HEK293 (cell line): Measurements from ENCODE around the gene TSPO.

Source experiments
- CTCF ChIA-PET: fragments of 350-600 bp; formaldehyde crosslinking; extraction: SDS; loops from one replicate; lab custom pipeline; 2021; ENCODE audit warnings: antibody characterized with exemption; lab: Yijun Ruan, JAX
- POLR2A ChIA-PET: fragments of 300-600 bp; formaldehyde crosslinking; extraction: SDS; loops from one replicate; lab custom pipeline; 2020; ENCODE audit warnings: antibody characterized with exemption, inconsistent platforms; lab: Yijun Ruan, JAX
- H3K27ac ChIP-seq: fragments of 200-500 bp; sonication (Bioruptor generic); 2 replicates; pipeline ENCODE4 v1.5.1; 2014; ENCODE audit warnings: low read depth, low read length, control low read depth, inconsistent platforms; ENCODE audit errors: extremely low read depth
- H3K36me3 ChIP-seq, 2 experiments: fragments of 200-500 bp in 1 of 2; sonication (Bioruptor generic) in 1 of 2; 1 replicate in 1 of 2; 2 replicates in 1 of 2; pipeline ENCODE4 v1.5.1; 2014 to 2017; ENCODE audit warnings: inconsistent platforms in 2 of 2, low read length in 2 of 2; ENCODE audit not compliant: control insufficient read depth in 2 of 2, insufficient read depth in 1 of 2
- H3K4me1 ChIP-seq: fragments of 200-500 bp; sonication (Bioruptor generic); 2 replicates; pipeline ENCODE4 v1.5.1; 2014; ENCODE audit warnings: mild to moderate bottlenecking, low read length, inconsistent platforms; ENCODE audit not compliant: control insufficient read depth, insufficient read depth
- H3K4me3 ChIP-seq: 2 replicates; pipeline ENCODE4 v1.5.1; 2011; ENCODE audit warnings: low read depth, mild to moderate bottlenecking, control low read depth, low read length, moderate library complexity
- H3K9me3 ChIP-seq: fragments of 200-500 bp; sonication (Bioruptor generic); 2 replicates; pipeline ENCODE4 v1.5.1; 2014; ENCODE audit warnings: low read depth, low read length, inconsistent platforms; ENCODE audit not compliant: control insufficient read depth, insufficient read depth
- ZNF169 ChIP-seq: fragments of 450-650 bp; formaldehyde crosslinking; IDR thresholded peaks from 2 replicates; pipeline ENCODE4 v1.5.1; 2016; ENCODE audit warnings: missing biosample characterization, missing genetic modification characterization
- ZNF354C ChIP-seq: fragments of 450-650 bp; formaldehyde crosslinking; IDR thresholded peaks from 2 replicates; pipeline ENCODE4 v1.5.1; 2016; ENCODE audit warnings: missing biosample characterization, missing genetic modification characterization, low read depth, borderline replicate concordance
- ZNF561 ChIP-seq: fragments of 450-650 bp; IDR thresholded peaks from 2 replicates; pipeline ENCODE4 v1.5.1; 2018; ENCODE audit warnings: missing biosample characterization, missing genetic modification characterization, borderline replicate concordance
- TF ChIP-seq, protein P1 (sequence below): fragments of 450-650 bp; formaldehyde crosslinking; IDR thresholded peaks from 2 replicates; pipeline ENCODE4 v1.5.1; 2016; ENCODE audit warnings: missing biosample characterization, missing genetic modification characterization
- TF ChIP-seq, protein P2 (sequence below): fragments of 450-650 bp; formaldehyde crosslinking; IDR thresholded peaks from 2 replicates; pipeline ENCODE4 v1.5.1; 2017; ENCODE audit warnings: missing biosample characterization, missing genetic modification characterization
- TF ChIP-seq, protein P3 (sequence below): fragments of 450-650 bp; formaldehyde crosslinking; IDR thresholded peaks from 2 replicates; pipeline ENCODE4 v1.5.1; 2016; ENCODE audit warnings: missing biosample characterization, missing genetic modification characterization
- TF ChIP-seq, protein P4 (sequence below): fragments of 450-650 bp; formaldehyde crosslinking; IDR thresholded peaks from 2 replicates; pipeline ENCODE4 v1.5.1; 2016; ENCODE audit warnings: missing biosample characterization, missing genetic modification characterization

TSPO gene

DNA sequence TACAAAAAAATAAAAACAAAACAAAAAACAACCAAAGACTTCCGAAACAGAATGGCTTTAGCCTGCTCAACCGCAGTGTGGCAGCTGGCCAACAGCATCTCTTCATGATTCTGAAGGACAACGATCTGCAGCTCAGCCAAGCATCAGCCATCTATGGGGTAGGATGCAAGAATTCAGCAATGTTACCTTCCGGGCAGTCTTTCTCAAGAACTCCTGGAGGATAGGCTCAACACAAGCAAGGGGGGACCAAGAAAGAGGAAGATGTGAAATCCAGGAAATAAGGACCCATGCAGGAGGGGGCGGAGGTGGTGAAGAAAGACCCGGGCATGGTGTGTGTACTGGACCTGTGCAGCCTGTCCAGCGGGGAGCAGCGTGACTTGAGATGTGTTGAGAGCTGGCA lies 3.5 kb upstream of the TSPO start:
- Histone ChIP-seq H3K27ac (no peak overlapping the region), H3K4me1 (peaks cover 10% of the 10 kb centered on the region), H3K9me3 (no peaks in the 10 kb centered on the region)
- TF ChIP-seq, protein P1, sequence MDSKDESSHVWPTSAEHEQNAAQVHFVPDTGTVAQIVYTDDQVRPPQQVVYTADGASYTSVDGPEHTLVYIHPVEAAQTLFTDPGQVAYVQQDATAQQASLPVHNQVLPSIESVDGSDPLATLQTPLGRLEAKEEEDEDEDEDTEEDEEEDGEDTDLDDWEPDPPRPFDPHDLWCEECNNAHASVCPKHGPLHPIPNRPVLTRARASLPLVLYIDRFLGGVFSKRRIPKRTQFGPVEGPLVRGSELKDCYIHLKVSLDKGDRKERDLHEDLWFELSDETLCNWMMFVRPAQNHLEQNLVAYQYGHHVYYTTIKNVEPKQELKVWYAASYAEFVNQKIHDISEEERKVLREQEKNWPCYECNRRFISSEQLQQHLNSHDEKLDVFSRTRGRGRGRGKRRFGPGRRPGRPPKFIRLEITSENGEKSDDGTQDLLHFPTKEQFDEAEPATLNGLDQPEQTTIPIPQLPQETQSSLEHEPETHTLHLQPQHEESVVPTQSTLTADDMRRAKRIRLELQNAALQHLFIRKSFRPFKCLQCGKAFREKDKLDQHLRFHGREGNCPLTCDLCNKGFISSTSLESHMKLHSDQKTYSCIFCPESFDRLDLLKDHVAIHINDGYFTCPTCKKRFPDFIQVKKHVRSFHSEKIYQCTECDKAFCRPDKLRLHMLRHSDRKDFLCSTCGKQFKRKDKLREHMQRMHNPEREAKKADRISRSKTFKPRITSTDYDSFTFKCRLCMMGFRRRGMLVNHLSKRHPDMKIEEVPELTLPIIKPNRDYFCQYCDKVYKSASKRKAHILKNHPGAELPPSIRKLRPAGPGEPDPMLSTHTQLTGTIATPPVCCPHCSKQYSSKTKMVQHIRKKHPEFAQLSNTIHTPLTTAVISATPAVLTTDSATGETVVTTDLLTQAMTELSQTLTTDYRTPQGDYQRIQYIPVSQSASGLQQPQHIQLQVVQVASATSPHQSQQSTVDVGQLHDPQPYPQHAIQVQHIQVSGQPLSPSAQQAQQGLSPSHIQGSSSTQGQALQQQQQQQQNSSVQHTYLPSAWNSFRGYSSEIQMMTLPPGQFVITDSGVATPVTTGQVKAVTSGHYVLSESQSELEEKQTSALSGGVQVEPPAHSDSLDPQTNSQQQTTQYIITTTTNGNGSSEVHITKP (tag by site-specific recombination), result peak; percentile 40; the same call in 1 of the 2 replicates
- no peak for TF ChIP-seq ZNF169 (tag by site-specific recombination)
- TF ChIP-seq, protein P2, sequence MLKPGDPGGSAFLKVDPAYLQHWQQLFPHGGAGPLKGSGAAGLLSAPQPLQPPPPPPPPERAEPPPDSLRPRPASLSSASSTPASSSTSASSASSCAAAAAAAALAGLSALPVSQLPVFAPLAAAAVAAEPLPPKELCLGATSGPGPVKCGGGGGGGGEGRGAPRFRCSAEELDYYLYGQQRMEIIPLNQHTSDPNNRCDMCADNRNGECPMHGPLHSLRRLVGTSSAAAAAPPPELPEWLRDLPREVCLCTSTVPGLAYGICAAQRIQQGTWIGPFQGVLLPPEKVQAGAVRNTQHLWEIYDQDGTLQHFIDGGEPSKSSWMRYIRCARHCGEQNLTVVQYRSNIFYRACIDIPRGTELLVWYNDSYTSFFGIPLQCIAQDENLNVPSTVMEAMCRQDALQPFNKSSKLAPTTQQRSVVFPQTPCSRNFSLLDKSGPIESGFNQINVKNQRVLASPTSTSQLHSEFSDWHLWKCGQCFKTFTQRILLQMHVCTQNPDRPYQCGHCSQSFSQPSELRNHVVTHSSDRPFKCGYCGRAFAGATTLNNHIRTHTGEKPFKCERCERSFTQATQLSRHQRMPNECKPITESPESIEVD (tag by site-specific recombination), result no peak
- TF ChIP-seq, protein P3, sequence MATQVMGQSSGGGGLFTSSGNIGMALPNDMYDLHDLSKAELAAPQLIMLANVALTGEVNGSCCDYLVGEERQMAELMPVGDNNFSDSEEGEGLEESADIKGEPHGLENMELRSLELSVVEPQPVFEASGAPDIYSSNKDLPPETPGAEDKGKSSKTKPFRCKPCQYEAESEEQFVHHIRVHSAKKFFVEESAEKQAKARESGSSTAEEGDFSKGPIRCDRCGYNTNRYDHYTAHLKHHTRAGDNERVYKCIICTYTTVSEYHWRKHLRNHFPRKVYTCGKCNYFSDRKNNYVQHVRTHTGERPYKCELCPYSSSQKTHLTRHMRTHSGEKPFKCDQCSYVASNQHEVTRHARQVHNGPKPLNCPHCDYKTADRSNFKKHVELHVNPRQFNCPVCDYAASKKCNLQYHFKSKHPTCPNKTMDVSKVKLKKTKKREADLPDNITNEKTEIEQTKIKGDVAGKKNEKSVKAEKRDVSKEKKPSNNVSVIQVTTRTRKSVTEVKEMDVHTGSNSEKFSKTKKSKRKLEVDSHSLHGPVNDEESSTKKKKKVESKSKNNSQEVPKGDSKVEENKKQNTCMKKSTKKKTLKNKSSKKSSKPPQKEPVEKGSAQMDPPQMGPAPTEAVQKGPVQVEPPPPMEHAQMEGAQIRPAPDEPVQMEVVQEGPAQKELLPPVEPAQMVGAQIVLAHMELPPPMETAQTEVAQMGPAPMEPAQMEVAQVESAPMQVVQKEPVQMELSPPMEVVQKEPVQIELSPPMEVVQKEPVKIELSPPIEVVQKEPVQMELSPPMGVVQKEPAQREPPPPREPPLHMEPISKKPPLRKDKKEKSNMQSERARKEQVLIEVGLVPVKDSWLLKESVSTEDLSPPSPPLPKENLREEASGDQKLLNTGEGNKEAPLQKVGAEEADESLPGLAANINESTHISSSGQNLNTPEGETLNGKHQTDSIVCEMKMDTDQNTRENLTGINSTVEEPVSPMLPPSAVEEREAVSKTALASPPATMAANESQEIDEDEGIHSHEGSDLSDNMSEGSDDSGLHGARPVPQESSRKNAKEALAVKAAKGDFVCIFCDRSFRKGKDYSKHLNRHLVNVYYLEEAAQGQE, result no peak
- TF ChIP-seq, all 188 proteins: peak for 1
- ChIA-PET CTCF (interaction anchor here (1.8 kb wide), 1 partner anchor 12 kb away, joined by 4 read pairs; no protein-coding TSS in a partner anchor), POLR2A (interaction anchor here (1.1 kb wide), 1 partner anchor 40 kb away, joined by 3 read pairs; no protein-coding TSS in a partner anchor)
- Histone ChIP-seq H3K36me3 (no peaks in the 10 kb centered on the region), H3K4me3 (no peak overlapping the region)

GRCh38 chr22:43148581-43148980 lies 2.8 kb upstream of the TSPO start:
- CTCF ChIA-PET, result interaction anchor here (0.6 to 1.8 kb wide), 3 partner anchors 11 to 518 kb away, joined by 3 to 4 read pairs (median 4); no protein-coding TSS in a partner anchor
- TF ChIP-seq, protein P2 (tag by site-specific recombination), result no peak
- TF ChIP-seq ZNF354C (tag by site-specific recombination) (no peak), ZNF561 (tag by site-specific recombination) (no peak)
- TF ChIP-seq, protein P4, sequence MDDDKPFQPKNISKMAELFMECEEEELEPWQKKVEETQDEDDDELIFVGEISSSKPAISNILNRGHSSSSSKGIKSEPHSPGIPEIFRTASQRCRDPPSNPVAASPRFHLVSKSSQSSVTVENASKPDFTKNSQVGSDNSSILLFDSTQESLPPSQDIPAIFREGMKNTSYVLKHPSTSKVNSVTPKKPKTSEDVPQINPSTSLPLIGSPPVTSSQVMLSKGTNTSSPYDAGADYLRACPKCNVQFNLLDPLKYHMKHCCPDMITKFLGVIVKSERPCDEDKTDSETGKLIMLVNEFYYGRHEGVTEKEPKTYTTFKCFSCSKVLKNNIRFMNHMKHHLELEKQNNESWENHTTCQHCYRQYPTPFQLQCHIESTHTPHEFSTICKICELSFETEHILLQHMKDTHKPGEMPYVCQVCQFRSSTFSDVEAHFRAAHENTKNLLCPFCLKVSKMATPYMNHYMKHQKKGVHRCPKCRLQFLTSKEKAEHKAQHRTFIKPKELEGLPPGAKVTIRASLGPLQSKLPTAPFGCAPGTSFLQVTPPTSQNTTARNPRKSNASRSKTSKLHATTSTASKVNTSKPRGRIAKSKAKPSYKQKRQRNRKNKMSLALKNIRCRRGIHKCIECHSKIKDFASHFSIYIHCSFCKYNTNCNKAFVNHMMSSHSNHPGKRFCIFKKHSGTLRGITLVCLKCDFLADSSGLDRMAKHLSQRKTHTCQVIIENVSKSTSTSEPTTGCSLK (tag by site-specific recombination), result no peak
- H3K4me3 ChIP-seq, result no peak overlapping the region
- no peak overlapping the region for H3K27ac ChIP-seq
- H3K4me1 ChIP-seq, result peaks cover 10% of the 10 kb centered on the region
- POLR2A ChIA-PET, result interaction anchor here (1.0 kb wide), 2 partner anchors 10 to 37 kb away, joined by 4 to 6 read pairs; no protein-coding TSS in a partner anchor
- no peaks in the 10 kb centered on the region for H3K36me3 ChIP-seq
- no peaks in the 10 kb centered on the region for H3K9me3 ChIP-seq
